NB4 (cell line): ENCODE data around the gene ZNF747.

ENCODE experiments used
- DNase-seq: peaks from one replicate; pipeline ENCODE4 v3.0.0; 2010; ENCODE audit warnings: low read depth
- H3K4me3 ChIP-seq: one replicate; pipeline ENCODE4 v1.5.1; 2011; ENCODE audit warnings: mild to moderate bottlenecking, low read depth, low read length, moderate library complexity
- CTCF ChIP-seq: IDR thresholded peaks from one replicate; pipeline ENCODE4 v1.5.1; 2012; ENCODE audit warnings: low read depth, low read length
- MAX ChIP-seq: IDR thresholded peaks from 2 replicates; pipeline ENCODE4 v1.6.1; 2011; ENCODE audit warnings: low read depth, low read length
- MYC ChIP-seq: IDR thresholded peaks from 2 replicates; pipeline ENCODE4 v1.6.1; 2011; ENCODE audit warnings: low read depth, low read length
- POLR2A ChIP-seq: IDR thresholded peaks from 2 replicates; pipeline ENCODE4 v1.6.1; 2011; ENCODE audit warnings: mild to moderate bottlenecking; ENCODE audit not compliant: insufficient read length; ENCODE audit errors: extremely low read depth

The ZNF747 gene

GRCh38 chr16:30566531-30566930 is 31.9 kb upstream of the ZNF747 start:
- H3K4me3 ChIP-seq = no peak overlapping the region
- TF ChIP-seq POLR2A (no peak), CTCF (no peak), MAX (no peak), MYC (no peak)
- no peak for DNase-seq

GRCh38 chr16:30565984-30566383 is 31.3 kb upstream of the ZNF747 start:
- no peak overlapping the region for H3K4me3 ChIP-seq
- DNase-seq = no peak
- TF ChIP-seq CTCF = no peak
- TF ChIP-seq MAX = no peak
- TF ChIP-seq MYC = no peak
- TF ChIP-seq POLR2A = no peak

DNA sequence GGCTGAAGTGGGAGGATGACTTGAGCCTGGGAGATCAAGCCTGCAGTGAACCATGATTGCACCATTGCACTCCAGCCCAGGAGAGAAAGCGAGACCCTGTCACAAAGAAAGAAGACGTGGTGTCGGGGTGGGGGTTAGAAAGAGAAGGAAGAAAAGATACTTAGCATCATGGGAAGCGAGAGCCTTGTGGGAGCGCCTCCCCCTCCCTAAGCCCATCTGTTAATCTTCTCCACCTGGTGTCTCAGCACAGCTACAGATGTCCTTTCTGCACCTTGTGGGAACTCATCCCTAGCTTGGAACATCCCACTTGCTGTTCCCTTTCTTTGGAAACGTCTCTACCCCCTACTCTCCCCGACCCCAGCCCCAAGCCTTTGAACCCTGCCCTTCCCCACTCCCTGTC is 30.9 kb upstream of the ZNF747 start:
- DNase-seq = no peak
- TF ChIP-seq CTCF (no peak), POLR2A (no peak), MYC (no peak), MAX (no peak)
- no peak overlapping the region for H3K4me3 ChIP-seq

- DNase-seq = no peak
- TF ChIP-seq MYC (no peak), CTCF (no peak), MAX (no peak), POLR2A (no peak)
- H3K4me3 ChIP-seq = no peak overlapping the region
These were observed 27.4 kb upstream of the ZNF747 start for GRCh38 chr16:30562021-30562420.

GRCh38 chr16:30561089-30561816 is 26.6 kb upstream of the ZNF747 start:
- H3K4me3 ChIP-seq = no peak overlapping the region
- DNase-seq = no peak
- TF ChIP-seq MAX (no peak), POLR2A (no peak), MYC (no peak), CTCF (no peak)
